Sigmoid colon (tissue), 4 donors: ENCODE measurements around the gene WSCD1.

Experiments used
- EP300 ChIP-seq, 4 donors: sonication (generic); formaldehyde crosslinking; IDR thresholded peaks; one replicate each; pipeline ENCODE4 v1.6.1; 2017; ENCODE audit warnings: antibody characterized with exemption in 4 of 4
- TF ChIP-seq, protein P1 (sequence below), 4 experiments: fragments of 450-650 bp in 3 of 4; fragments of 200-600 bp in 1 of 4; IDR thresholded peaks; one replicate each; pipeline ENCODE4 v1.5.1; 2016 to 2019; ENCODE audit warnings: antibody characterized with exemption in 4 of 4, mild to moderate bottlenecking in 3 of 4, moderate library complexity in 2 of 4

DNA sequence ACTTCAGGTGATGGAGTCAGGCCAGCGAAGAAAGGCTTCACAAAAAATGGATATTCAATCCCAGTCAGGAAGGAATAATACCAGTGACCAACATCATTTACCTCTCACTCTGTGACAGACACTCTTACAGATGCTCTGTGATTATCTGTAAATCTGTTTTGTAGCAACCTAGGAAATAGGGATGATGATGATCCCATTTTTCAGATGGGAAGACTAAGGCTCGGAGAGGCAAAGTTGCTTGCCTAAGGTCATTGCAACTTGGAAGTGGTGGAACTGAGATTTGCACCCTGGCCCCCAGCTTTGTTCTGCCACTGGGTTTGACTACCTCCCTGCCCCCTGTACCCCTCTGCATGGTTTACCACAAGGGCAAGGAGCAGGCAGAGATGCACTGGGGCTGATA is 14.1 kb upstream of the WSCD1 start:
- TF ChIP-seq, protein P1, sequence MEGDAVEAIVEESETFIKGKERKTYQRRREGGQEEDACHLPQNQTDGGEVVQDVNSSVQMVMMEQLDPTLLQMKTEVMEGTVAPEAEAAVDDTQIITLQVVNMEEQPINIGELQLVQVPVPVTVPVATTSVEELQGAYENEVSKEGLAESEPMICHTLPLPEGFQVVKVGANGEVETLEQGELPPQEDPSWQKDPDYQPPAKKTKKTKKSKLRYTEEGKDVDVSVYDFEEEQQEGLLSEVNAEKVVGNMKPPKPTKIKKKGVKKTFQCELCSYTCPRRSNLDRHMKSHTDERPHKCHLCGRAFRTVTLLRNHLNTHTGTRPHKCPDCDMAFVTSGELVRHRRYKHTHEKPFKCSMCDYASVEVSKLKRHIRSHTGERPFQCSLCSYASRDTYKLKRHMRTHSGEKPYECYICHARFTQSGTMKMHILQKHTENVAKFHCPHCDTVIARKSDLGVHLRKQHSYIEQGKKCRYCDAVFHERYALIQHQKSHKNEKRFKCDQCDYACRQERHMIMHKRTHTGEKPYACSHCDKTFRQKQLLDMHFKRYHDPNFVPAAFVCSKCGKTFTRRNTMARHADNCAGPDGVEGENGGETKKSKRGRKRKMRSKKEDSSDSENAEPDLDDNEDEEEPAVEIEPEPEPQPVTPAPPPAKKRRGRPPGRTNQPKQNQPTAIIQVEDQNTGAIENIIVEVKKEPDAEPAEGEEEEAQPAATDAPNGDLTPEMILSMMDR (IDR thresholded peaks at IDR 0.05): no peak
- TF ChIP-seq EP300 (IDR thresholded peaks at IDR 0.05): no peak
